OCI-LY3 (cell line): ENCODE measurements around the gene CCDC69.

Experiments
- CTCF ChIP-seq: fragments of 200-600, 300-600 bp; sonication (generic); IDR thresholded peaks from 2 replicates; pipeline ENCODE4 v1.5.1; 2014; ENCODE audit warnings: antibody characterized with exemption, low read length, low read depth
- EZH2phosphoT487 ChIP-seq: fragments of 200-600 bp; shearing (Covaris generic); IDR thresholded peaks from 2 replicates; pipeline ENCODE4 v1.6.1; 2018; ENCODE audit warnings: antibody characterized with exemption, mixed run types, low read depth

GRCh38 chr5:151148583-151148982, 75.3 kb downstream of the CCDC69 start:
- TF ChIP-seq CTCF (no peak), EZH2phosphoT487 (no peak)
